Activated CD4-positive, alpha-beta T cell treated with anti-CD3 and anti-CD28 coated beads, Interleukin-2, Interleukin-6, amounts not matched to agents 100 ng/mL and 50 ng/mL, durations not matched to agents 16 hours and 8 hours (primary cell): ENCODE results near the gene ZNF792.
A peak's percentile ranks its signal among the peaks of the same experiment; 100 is the strongest.
"Not testable (repeated sequence)": the region's sequence is repeated elsewhere in the genome, so short reads cannot be mapped to it uniquely, and the experiment has no call there.

ENCODE experiments used
- DNase-seq: peaks from one replicate; pipeline ENCODE4 v3.0.0-alpha.2; 2020

ZNF792 gene

DNA sequence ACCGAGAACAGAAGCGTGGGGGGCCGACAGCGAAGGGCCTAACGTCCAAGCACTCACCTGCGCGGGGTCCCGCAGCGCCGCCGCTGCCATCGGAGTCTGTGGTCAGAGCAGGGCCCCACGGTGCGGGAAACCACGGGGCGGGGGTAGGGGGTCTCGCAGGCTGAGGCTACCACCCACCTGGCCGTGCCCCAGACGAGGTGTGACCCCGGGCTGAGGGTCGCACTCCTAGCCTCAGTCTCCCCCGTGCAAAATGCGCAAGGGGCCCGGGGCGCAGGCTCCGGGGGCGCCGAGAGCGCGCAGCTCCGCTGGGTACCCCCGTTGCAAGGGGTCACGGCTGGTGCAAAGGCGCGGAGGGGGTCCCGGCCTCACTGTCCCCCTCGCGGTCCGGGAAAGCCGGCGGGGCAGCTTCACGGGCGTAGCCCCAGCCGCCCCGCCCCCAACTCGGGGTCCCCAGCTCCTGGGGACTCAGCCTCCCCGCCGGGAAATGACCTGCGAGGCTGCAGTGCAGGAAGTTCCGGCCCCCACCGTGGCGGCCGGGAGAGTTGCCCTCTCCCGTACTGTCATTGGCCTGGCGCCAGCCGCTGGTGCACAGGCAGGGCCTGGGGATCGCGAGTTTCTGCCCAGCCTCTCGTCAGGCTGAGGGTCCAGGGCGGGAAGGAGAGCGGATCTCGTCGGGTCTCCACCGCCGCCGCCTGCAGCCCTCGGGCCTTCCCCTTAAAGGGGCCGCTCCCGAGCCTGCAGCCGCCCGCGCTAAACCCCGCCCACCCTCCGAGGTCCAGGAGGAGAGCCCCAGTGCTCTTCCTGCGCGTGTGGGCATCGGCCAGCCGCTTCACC lies at the start of gene ZNF792:
ZNF792 (minus strand) TSS at position 657 of the 834 bp plus-strand sequence; CDS start at position 90, 567 bp downstream.
- peak; percentile 62 for DNase-seq

DNA sequence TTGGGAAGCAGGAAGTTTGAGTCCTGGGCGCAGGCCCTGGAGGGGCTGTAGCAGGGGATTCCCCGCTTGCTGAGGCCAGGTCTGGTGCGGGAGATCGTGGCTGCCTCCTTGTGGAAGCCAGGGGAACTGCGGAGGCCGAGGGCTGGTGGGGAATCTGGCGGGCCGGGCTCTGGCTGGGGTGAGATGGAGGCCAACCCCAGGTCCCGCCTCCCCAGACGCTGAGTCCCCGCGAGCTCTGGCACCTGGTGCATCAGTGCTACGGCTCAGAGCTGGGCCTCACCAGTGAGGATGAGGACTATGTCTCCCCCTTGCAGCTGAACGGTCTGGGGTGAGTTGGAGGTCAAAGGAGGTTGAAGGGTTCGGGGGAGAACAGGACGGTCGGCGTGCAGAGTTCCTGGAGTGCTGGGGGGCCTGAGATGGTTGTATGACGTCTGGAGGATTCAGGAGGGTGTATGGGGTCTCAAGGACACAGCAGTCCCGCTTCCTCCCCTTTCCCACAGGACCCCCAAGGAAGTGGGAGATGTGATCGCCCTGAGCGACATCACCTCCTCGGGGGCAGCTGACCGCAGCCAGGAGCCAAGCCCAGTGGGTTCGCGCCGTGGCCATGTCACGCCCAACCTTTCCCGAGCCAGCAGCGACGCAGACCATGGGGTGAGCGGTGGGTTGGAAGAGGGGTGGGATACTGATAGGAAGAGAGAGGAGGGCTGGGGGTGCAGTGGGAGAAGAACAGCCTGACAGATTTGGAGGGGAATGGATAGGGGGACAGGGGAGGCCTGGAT lies 49.2 kb upstream of the ZNF792 start:
- DNase-seq = peak; percentile 81

DNA sequence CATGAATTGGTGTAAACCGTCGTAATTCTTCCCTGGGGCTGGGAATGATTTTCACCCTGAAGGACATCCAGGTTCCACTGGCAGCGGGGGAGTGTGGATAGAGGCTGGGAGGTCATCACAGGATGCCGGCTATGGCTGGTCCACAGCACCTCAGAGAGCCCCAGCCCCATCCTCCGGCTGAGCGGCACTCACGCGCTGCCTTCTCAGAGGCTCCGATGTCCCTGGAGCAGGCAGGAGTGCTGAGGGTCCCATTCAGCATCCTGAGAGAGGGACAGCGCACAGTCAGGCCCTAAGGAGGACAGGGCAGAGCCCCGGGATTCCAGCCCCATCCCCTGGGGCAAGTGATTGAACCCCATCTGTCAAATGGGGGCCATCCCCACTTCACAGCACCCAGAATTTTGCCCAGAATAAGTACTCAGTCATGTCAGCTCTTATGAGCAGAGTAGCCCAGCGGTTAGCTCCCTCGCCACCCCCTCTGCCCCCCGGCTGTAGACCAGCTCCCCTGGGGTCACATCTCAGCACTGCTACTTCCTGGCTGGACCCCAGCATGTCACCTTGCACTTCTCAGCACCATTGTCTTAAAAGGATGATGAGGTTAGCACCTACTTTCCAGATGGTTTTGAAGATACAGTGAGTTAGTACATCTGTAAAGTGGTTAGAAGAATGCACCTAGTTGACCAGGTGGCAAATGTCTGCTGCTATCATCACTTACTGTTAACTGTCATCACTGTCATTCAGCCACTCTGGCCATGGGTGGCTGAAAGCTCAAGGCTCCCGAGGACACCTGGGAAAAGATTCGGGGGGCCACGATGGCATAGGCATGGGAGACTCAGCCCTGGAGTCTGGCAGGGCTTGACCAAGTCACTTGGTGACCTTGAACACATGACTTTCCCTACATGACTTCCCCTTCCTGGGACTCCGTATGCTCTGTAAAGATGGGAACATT lies 48.0 kb upstream of the ZNF792 start:
- DNase-seq = no peak

DNA sequence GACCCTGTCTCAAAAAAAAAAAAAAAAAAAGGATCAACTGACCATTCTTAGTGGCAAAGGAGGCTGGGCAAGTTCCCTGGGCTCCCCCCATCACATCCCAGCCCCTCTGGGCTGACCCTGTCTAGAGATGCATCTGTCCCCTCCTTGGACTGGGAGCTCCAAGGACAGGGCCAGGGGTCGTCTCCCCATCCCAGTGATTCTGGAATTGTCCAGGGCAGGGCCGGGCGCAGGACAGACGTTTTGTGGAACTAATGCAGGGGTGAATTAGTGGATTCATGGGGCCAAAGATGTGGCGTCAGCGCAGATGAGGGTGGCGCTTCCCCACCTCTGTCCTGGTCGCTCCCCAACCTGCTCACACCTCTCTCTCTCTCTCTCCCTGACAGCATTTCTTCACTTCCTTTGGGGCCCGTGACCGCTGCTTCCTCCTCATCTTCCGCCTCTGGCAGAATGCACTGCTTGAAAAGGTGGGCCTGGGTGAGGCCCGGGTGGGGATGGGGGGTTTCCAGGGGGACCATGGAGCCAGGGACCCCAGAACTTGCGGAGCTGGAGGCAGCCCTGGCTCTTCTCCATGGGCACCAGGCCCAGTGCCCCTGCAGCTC lies 47.2 kb upstream of the ZNF792 start:
- no peak for DNase-seq

DNA sequence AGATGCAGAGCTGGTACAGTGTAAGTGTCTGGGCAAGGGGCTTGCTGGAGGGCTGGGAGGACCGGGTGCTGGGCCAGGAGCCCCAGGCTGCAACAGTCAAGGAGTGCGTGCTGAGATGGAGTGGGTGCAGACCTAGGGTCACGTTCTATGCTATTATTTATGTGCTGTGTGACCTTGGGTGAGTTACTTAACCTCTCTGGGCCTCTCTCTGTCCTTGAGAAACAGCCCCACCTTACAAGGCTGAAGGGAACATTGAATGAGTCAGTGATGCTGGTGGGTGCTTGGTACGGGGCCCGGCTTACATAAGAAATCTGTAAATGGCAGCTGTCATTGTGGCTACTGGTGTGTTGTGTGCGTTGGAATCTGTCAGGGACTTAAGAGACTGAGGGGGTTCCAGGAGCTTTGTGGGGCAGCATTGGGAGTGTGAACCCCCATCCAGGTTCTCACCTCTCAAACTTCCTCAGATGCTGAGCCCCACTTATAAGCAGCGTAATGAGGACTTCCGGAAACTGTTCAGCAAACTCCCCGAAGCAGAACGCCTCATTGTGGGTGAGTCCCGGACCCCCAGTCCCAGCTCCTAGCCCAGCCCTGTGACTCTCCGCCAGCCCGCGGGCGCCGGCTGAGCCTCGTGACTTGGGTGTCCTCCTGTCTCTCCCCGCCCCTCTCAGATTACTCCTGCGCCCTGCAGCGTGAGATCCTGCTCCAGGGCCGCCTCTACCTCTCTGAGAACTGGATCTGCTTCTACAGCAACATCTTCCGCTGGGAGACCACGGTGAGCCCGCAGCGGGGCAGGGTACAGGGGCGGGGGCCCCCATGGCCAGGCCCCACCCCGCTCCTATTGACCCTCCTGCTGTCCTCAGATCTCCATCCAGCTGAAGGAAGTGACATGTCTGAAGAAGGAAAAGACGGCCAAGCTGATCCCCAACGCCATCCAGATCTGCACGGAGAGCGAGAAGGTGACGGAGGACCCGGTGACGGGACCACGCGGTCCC lies 45.7 kb upstream of the ZNF792 start:
- DNase-seq = no peak

DNA sequence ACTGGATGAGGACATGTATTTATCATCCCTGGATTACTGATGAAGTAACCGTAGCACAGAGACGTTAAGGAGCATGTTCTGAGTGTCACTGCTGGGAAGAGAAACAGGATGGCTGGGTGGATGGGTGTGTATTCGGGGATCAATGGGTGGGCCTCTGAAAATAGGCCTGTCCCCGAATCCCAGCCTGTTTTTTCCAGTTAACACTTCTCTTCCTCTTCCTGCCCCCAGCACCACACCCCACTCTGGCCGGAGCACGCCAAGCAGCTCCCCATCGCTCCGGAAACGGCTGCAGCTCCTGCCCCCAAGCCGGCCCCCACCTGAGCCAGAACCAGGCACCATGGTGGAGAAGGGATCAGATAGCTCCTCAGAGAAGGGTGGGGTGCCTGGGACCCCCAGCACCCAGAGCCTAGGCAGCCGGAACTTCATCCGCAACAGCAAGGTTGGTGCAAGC lies 44.9 kb upstream of the ZNF792 start:
- DNase-seq = no peak

DNA sequence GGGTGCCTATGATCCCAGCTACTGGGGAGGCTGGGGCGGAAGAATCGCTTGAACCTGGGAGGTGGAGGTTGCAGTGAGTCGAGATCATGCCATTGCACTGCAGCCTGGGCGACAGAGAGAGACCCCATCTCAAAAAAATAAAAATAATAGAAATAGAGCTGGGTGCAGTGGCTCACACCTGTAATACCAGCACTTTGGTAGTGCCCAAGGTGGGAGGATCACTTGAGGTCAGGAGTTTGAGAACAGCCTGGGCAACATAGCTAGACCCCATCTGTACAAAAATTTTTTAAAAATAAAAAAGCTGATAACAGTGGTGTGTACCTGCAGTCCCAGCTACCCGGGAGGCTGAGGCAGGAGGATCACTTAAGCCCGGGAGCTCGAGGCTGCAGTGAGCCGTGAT lies 43.4 kb upstream of the ZNF792 start:
- DNase-seq = not testable (repeated sequence)

DNA sequence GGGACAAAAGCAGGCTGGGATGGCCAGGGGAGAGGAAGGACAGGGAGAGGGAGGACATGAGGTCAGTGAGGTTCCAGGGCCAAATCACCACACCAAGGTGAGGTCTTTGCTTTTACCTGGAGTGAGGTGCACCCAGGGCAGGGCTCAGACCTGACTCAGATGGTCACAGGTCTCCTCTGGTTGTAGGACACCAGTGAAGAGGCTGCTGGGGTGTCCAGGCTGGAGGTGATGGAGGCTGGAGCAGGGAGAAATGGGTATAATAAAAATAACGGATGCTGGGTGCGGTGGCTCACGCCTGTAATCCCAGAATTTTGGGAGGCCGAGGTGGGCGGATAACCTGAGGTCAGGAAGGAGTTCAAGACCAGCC lies 43.0 kb upstream of the ZNF792 start:
- DNase-seq = no peak

DNA sequence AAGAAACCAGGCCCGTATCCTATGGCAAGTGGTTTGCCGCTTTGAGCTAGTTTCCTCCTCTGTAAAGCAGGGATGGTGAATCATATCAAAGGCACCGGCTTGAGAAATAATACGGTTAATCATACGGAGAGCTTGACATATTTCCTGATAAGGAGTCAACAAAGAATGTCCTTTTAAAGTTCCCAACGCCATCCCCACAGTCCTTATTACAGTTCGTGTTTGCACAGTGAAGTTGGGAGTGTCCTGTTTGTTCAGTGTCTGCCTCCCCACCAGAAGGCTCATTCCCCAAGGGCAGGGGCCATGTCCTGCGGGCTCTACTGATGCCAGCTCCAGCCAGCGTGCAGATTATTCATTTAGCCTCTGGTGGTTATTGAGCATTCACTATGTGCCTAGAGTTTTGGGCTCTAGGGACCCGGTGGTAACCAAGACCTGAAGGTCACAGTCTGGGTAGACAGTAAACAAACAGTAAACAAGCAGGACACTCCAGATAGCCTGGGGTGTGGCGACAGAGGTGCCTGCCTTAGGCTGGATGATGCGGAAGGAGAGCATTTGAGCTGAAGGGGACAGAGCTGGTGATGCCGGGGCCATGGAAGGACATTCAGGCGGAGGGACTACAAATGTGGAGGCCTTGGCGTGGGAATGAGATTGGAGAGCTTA lies 42.4 kb upstream of the ZNF792 start:
- no peak for DNase-seq

DNA sequence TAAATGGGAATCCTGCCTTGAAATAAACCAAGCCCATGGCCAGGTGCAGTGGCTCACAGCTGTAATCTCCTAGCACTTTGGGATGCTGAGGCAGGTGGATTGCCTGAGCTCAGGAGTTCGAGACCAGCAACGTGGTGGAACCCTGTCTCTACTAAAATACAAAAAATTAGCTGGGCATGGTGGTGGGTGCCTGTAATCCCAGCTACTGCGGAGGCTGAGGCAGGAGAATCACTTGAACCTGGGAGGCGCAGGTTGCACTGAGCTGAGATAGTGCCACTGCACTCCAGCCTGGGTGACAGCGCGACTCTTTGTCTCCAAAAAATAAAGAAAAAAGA lies 41.9 kb upstream of the ZNF792 start:
- not testable (repeated sequence) for DNase-seq

DNA sequence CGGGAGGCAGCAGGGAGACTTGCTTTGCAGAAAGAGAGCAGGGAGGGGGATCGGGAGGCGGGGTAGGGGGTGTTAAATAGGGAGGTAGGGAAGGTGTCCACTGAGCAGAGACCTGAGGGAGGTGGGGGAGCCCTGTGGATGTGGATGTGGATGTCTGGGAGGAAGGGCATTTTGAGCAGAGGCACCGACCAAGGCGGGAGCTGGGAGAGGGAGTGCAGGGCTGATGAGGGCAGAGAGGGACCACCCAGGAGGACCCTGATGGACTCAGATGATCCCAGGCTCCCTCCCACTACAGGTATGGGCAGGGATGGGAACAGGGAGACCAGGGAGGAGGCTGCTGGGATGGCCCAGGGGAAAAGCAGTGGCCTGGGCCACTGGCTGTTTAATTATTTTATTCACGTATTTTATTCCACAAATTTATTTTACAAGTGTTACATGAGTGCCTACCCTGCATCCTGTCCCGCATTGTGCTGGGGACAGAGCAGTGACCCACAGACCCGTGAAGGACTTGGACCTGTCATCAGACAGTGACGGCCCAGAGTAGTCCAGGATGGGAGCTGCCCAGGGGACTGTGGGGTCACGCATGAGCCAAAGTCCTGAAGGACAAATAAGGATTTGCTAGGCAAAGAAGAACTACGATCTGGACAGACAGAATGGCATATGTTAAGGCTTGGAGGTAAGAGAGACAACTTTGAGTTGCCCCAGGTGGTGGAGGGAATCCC lies 41.4 kb upstream of the ZNF792 start:
- no peak for DNase-seq

DNA sequence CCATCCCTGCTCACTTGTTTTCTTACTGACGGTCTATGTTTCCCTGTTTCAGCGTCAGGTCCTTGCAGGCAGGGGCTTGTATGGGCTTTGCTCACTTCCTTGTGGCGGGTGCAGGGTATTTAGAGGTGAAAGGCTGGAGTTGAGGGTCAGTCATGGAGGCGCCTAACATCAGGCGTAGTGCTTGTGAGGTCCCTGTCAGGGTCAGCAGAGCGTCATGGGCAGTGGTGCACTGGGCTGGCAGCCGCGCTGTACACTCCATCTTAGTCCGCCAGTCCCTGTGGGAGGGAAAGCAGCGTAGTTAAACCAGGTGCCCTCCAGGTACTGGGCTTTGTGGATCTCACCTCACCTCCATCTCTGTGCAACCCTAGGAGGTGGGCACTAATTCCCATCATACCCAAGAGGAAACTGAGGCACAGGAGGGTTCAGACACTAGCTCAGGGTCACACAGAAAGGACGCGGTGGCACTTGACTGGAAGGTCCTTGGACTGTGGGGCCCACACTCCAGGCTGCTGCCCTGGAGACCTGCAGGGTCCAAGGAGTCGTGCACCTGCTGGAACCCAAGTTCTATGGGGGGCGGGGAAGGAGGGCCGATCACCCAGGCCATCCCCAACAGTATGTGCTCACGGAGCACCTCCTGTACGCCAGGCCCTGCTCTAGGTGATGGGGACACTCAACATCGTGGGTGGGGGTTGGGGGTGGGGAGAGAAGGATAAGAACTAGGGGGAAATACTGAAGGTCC lies 40.7 kb upstream of the ZNF792 start:
- no peak for DNase-seq

DNA sequence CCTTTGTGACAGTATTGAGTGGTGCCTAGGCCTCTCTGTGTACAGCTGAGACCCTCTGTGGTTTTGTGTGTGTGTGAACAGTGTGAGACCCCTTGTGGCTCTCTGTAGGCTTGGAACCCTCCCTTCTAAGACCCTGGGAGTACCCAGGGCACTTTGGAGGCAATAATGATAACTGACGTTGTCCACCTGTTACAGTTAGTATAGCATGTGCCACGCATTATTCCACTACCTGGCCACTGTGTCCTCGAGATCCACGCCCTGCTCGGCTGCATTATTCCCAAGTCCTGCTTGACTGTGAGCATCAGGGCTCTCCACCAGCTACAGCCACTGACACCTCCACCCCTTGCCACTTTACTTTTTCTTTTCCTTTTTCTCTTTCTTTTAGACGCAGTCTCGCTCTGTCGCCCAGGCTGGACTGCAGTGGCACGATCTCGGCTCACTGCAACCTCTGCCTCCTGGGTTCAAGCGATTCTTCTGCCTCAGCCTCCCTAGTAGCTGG lies 38.1 kb upstream of the ZNF792 start:
- no peak for DNase-seq

DNA sequence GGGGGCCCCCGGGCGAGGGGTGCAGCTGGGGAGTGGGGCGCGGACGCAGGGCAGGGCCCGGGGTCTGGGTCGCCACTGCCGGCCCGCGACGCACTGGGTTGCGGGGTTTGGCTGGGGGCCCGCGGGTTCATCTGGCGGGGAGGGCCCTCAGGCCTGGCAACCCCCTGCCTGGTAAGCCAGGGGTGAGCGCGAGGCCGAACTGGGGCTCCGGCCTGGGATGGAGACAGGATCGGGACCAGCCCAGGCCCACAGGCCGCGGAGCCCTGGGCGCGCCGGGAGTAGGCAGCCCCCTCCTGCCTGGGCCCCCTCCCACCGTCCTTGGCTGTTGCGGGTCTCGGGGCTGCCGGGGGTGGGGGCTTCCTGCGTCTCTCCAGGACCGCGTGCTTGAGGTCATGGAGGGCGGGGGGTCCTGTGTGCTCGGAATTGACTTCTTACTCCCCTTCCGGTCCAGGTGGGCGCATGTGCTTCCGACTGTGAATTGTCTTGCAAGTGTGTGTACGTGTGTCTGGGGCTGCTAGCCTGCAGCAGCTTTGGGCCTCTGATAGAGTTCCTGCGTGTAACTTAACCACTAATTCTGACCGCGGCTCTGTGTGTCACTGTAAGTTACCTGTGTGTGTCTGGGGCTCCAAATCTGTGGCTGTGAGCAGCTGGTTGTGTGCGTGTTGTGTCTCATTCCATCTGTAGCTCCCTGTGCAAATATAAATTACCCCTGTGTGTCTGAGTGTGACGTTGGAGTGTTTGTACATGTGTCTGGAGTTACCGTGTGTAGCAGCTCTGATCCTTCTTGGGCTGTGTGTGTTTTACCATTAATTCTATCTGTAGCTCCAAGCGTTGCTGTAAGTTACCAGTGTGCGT lies 36.8 kb upstream of the ZNF792 start:
- DNase-seq = peak; percentile 69

DNA sequence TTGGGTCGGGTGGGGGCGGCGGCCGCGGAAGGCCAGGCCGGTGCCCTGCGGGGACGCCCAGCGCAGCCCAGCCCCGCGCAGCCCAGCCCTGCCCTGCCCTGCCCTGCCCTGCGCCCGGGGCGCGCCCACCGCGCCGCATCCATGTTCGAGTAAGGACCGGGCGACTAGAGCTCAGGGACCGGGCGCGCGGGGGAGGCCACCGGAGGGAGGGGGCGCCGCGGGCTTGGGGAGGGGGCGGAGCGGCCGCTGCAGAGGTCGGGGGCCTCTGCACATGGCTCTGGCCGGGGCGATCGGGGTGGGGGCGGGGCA lies 36.3 kb upstream of the ZNF792 start:
- DNase-seq = no peak

DNA sequence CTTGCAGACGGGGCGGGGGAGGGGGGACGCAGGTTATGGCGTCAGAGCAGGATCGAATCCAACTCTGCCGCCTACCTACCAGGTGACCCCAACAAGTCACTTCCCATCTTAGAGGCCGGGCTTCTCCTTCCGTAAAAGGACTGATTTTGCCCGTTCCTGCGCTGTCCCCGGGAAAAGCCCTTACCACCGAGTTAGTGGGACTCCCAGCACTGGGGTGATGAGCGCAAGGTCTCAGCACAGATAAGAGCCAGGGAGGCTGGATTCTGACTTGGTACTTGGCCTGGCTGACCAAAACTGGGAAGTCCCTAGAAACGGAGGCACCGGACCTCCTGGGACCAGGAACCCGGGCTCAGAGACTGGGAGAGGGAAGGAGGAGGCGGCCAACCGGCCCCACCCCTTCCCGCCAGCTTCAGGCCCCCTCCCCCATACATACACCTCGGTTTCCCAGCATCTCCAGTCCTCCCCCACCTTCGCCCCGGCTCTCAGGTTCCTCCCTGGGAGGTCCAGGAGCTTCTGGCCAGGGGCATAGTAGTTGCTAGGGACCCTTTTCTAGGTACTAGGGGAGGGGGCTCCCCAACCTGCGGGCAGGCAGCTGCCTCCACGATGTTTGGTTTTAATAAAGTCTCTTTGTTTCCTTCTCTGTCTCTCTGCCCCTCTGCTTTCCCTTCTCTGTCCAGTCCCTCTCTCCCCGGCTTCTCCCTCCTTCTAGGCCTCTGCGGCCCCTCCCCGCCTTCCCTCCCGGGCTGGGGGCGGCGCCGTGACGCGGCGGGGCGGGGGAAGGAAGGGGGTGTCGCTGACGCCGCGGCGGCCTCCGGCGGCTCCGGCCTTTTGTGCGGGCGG lies 35.7 kb upstream of the ZNF792 start, which contains the start of gene GRAMD1A:
GRAMD1A (plus strand) TSS at position 826 of the 840 bp plus-strand sequence. CDS start 156 bp downstream, outside the sequence.
- DNase-seq = peak; percentile 85
